GM08714 (cell line): Measurements from ENCODE around the gene TTC29.
"Not testable (repeated sequence)": the region's sequence is repeated elsewhere in the genome, so short reads cannot be mapped to it uniquely, and the experiment has no call there.

Experiments
- H3K4me3 ChIP-seq: fragments of 200-500 bp; sonication (Bioruptor generic); 2 replicates; pipeline ENCODE4 v1.5.1; 2014; ENCODE audit warnings: mild to moderate bottlenecking, low read length, inconsistent platforms
- ZNF274 ChIP-seq: IDR thresholded peaks from 2 replicates; pipeline ENCODE4 v1.6.1; 2012; ENCODE audit warnings: mild to moderate bottlenecking, low read depth, low read length

Gene TTC29

GRCh38 chr4:146834263-146835034 lies 111.2 kb downstream of the TTC29 start:
- H3K4me3 ChIP-seq: no peak overlapping the region
- no peak for TF ChIP-seq ZNF274

GRCh38 chr4:146833530-146833929 lies 112.1 kb downstream of the TTC29 start:
- no peak overlapping the region for H3K4me3 ChIP-seq
- no peak for TF ChIP-seq ZNF274

- H3K4me3 ChIP-seq: not testable (repeated sequence)
These were observed 122.7 kb downstream of the TTC29 start for GRCh38 chr4:146822980-146823379.

- H3K4me3 ChIP-seq: no peak overlapping the region
- TF ChIP-seq ZNF274: no peak
These were observed 130.9 kb downstream of the TTC29 start for GRCh38 chr4:146814750-146815149.

- no peak overlapping the region for H3K4me3 ChIP-seq
- TF ChIP-seq ZNF274: no peak
These were observed 150.0 kb downstream of the TTC29 start for GRCh38 chr4:146795711-146796110.

- TF ChIP-seq ZNF274: no peak
These were observed 151.9 kb downstream of the TTC29 start for GRCh38 chr4:146793727-146794126.

GRCh38 chr4:146791439-146791838 lies 154.2 kb downstream of the TTC29 start:
- no peak for TF ChIP-seq ZNF274
- no peak overlapping the region for H3K4me3 ChIP-seq

More at GRCh38 chr4:146793727-146794126, 151.9 kb downstream of the TTC29 start:
- no peak overlapping the region for H3K4me3 ChIP-seq

- TF ChIP-seq ZNF274: no peak
- H3K4me3 ChIP-seq: no peak overlapping the region
These were observed 155.1 kb downstream of the TTC29 start for GRCh38 chr4:146790515-146790914.

GRCh38 chr4:146787731-146788130 lies 157.9 kb downstream of the TTC29 start:
- H3K4me3 ChIP-seq: no peak overlapping the region
- no peak for TF ChIP-seq ZNF274

GRCh38 chr4:146776691-146777090 lies 169.0 kb downstream of the TTC29 start:
- TF ChIP-seq ZNF274: no peak
- no peak overlapping the region for H3K4me3 ChIP-seq

GRCh38 chr4:146763560-146763959 lies 182.1 kb downstream of the TTC29 start:
- no peak for TF ChIP-seq ZNF274
- H3K4me3 ChIP-seq: no peak overlapping the region

GRCh38 chr4:146762016-146762415 lies 183.6 kb downstream of the TTC29 start:
- no peak overlapping the region for H3K4me3 ChIP-seq
- no peak for TF ChIP-seq ZNF274

- no peak for TF ChIP-seq ZNF274
- H3K4me3 ChIP-seq: no peak overlapping the region
These were observed 203.2 kb downstream of the TTC29 start for GRCh38 chr4:146742416-146742815.

- TF ChIP-seq ZNF274: no peak
- no peak overlapping the region for H3K4me3 ChIP-seq
These were observed 206.5 kb downstream of the TTC29 start for GRCh38 chr4:146739182-146739581.

- not testable (repeated sequence) for H3K4me3 ChIP-seq
These were observed 222.1 kb downstream of the TTC29 start for GRCh38 chr4:146723519-146723918.

- H3K4me3 ChIP-seq: no peak overlapping the region
- TF ChIP-seq ZNF274: no peak
These were observed 235.7 kb downstream of the TTC29 start for GRCh38 chr4:146709956-146710355.

- no peak overlapping the region for H3K4me3 ChIP-seq
- TF ChIP-seq ZNF274: no peak
These were observed 245.8 kb downstream of the TTC29 start for GRCh38 chr4:146699910-146700309.
